SK-N-MC (cell line): Measurements from ENCODE around the gene ADSL.

ENCODE experiments used
- DNase-seq: peaks from one replicate; pipeline ENCODE4 v3.0.0-alpha.2; 2011; ENCODE audit warnings: low read depth, low spot score
- H3K27ac ChIP-seq: fragments of 200-600 bp; sonication (generic); 2 replicates; pipeline ENCODE4 v1.5.1; 2016; ENCODE audit warnings: mixed run types
- H3K36me3 ChIP-seq: fragments of 200-600 bp; sonication (generic); 2 replicates; pipeline ENCODE4 v1.6.1; 2017; ENCODE audit warnings: antibody characterized with exemption, low read length, mixed read lengths; ENCODE audit not compliant: insufficient read depth
- H3K4me3 ChIP-seq: fragments of 200-600 bp; sonication (generic); 2 replicates; pipeline ENCODE4 v1.5.1; 2016
- H3K9ac ChIP-seq: fragments of 200-600 bp; sonication (generic); 2 replicates; pipeline ENCODE4 v1.8.0; 2017; ENCODE audit warnings: mixed run types, mixed read lengths; ENCODE audit not compliant: insufficient read length
- H3K9me3 ChIP-seq: fragments of 200-600 bp; sonication (generic); 2 replicates; pipeline ENCODE4 v1.6.1; 2017; ENCODE audit warnings: low read depth, mild to moderate bottlenecking, antibody characterized with exemption, low read length, moderate library complexity, mixed read lengths
- EZH2 ChIP-seq: fragments of 200-600 bp; sonication (generic); IDR thresholded peaks from one replicate; pipeline ENCODE4 v1.6.1; 2017; ENCODE audit warnings: antibody characterized with exemption
- FOXP2 ChIP-seq: optimal IDR thresholded peaks from 2 replicates; pipeline ENCODE3; 2011; ENCODE audit warnings: mild to moderate bottlenecking, moderate library complexity; ENCODE audit not compliant: insufficient read depth; ENCODE audit errors: extremely low read length, control extremely low read depth
- POLR2AphosphoS5 ChIP-seq: IDR thresholded peaks from 2 replicates; pipeline ENCODE4 v1.6.1; 2012; ENCODE audit warnings: mild to moderate bottlenecking, low read depth, low read length, borderline replicate concordance

Gene ADSL

GRCh38 chr22:40407021-40407761 lies 60.9 kb downstream of the ADSL start:
- DNase-seq = no peak
- TF ChIP-seq FOXP2 = no peak
- Histone ChIP-seq H3K27ac (no peak overlapping the region), H3K36me3 (peaks cover 48% of the 10 kb centered on the region; the same call in 1 of the 2 replicates), H3K4me3 (no peak overlapping the region), H3K9ac (no peak overlapping the region), H3K9me3 (no peaks in the 10 kb centered on the region)

DNA sequence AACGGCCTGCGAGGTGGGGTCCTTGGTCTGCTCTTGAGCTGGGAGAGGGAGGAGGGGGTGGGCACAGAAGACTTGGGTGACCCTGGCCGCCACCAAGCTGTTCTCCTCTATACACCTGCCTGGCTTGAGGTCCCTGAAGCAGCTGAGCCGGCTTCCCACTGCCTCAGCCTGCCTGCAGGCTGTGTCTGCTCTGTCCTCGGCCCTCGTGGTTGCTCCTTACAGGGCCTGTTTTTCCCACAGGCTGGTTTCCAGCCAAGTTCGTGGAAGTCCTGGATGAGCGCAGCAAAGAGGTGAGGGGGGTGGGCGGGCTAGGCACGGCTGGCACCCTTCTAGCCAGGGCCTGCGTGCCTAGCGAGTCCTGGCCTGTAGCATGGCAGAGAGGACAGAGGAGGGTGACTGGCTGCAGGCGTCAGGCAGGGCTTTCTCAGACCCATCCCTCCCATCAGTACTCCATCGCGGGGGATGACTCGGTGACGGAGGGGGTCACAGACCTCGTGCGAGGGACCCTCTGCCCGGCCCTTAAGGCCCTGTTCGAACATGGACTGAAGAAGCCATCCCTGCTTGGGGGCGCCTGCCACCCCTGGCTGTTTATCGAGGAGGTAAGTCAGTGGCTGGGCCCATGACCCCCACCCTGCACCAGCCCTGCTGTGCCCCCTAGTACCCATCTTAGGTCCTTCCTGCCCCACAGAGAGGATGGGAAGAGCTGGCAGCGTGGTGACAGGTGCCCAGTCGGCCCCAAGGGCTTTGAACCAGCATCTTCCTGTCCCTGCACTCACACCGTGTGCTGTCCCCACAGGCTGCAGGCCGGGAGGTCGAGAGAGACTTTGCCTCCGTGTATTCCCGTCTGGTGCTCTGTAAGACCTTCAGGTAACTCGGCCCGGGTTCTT lies 61.8 kb downstream of the ADSL start:
- no peak overlapping the region for H3K4me3 ChIP-seq
- peaks cover 52% of the 10 kb centered on the region; the same call in 1 of the 2 replicates for H3K36me3 ChIP-seq
- H3K9me3 ChIP-seq = no peaks in the 10 kb centered on the region
- no peak for DNase-seq
- H3K27ac ChIP-seq = no peak overlapping the region
- TF ChIP-seq POLR2AphosphoS5 (no peak), FOXP2 (no peak), EZH2 (no peak)
- no peak overlapping the region for H3K9ac ChIP-seq

- no peak overlapping the region for H3K4me3 ChIP-seq
- no peak overlapping the region for H3K9ac ChIP-seq
- H3K27ac ChIP-seq = no peak overlapping the region
- TF ChIP-seq FOXP2 (no peak), EZH2 (no peak)
- peaks cover 52% of the 10 kb centered on the region; the same call in 1 of the 2 replicates for H3K36me3 ChIP-seq
- DNase-seq = no peak
- H3K9me3 ChIP-seq = no peaks in the 10 kb centered on the region
Observed at GRCh38 chr22:40408718-40409612, 62.7 kb downstream of the ADSL start.

DNA sequence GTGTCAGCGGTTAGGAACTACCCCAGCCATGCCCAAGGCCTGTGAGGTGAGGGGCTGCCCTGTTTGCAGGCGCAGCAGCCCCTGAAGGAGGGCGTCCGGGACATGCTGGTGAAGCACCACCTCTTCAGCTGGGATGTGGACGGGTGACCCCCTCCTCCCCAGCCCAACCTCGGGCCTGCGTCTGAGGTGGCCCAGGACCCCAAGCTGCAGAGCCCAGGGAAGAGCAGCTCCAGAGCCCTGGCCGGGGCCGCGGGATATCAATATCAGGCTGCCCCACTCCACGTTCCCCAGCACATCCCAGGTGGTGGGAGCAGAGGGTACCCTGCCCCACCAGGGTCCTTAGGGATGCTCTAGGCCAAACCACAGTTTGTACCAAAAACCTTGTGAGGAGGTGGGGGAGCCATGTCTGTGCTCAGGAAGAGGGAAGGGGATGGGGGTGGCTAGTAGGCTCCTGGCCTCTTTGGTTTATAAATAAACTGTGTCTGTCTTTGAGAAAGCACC lies 63.4 kb downstream of the ADSL start:
- Histone ChIP-seq H3K27ac (no peak overlapping the region), H3K9ac (no peak overlapping the region), H3K4me3 (no peak overlapping the region), H3K9me3 (no peaks in the 10 kb centered on the region), H3K36me3 (peaks cover 52% of the 10 kb centered on the region; the same call in 1 of the 2 replicates)
- DNase-seq = no peak
- TF ChIP-seq FOXP2 = no peak

DNA sequence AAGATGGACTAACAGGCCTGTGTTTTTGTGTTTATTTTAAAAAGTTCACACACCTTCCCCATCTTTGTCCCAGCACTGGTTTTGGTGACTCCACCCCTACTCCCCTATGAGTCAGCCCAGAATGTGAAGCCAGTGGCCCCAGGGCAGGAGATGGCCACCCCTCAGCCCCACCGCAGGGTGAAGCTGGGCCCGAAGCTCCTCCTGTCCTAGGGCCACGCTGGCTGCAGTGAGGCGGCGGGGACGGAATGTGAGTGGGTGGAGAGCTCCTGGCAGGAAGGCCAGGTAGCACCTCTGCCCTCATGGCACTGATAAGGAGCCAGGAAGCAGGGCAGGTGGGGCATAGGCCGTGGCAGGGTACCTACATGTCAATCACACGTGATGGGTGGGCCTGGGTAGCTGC lies 64.0 kb downstream of the ADSL start:
- Histone ChIP-seq H3K27ac (no peak overlapping the region), H3K36me3 (peaks cover 52% of the 10 kb centered on the region; the same call in 1 of the 2 replicates), H3K9me3 (no peaks in the 10 kb centered on the region), H3K4me3 (no peak overlapping the region), H3K9ac (no peak overlapping the region)
- TF ChIP-seq EZH2 (no peak), POLR2AphosphoS5 (no peak), FOXP2 (no peak)
- DNase-seq = no peak

DNA sequence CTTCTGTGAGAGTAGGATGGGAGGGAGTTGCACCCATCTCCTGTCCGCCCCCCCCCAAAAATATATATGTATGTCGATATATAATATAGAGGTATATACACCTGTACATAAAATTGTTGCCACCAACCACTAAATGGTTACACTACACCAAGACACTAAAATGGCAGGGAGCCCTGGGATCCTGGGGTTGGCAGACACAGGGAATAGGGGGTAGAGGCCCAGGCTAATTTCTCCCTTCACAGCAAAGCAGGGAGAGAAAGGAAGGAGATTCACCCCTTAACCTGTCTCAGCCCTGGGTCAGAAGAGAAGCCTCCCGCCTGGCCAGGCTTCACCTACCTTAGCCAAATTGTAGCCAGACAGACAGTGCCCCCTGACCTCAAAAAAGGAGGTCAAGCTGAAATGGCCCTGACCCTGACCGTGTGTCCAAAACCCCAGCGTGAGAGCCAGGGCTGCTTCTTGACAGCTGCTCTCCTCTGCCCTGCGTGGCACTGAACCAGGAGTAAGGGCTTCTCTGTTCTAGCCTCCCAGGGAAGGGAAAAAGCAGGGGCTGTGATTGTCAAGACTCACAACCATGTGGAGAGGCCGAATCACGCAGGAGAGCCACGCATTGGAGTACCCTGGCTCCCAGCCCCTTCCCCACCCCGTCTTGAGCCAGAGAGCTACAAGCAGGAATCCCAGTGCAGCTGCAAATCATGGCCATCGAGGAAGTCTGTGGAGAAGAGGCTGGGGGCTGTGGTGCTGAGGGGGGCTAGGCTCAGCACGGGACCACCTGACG lies 64.6 kb downstream of the ADSL start:
- H3K9ac ChIP-seq = no peak overlapping the region
- no peak overlapping the region for H3K4me3 ChIP-seq
- H3K36me3 ChIP-seq = peaks cover 46% of the 10 kb centered on the region; the same call in 1 of the 2 replicates
- no peak overlapping the region for H3K27ac ChIP-seq
- no peak for DNase-seq
- TF ChIP-seq EZH2 (no peak), POLR2AphosphoS5 (no peak), FOXP2 (no peak)
- H3K9me3 ChIP-seq = no peaks in the 10 kb centered on the region

DNA sequence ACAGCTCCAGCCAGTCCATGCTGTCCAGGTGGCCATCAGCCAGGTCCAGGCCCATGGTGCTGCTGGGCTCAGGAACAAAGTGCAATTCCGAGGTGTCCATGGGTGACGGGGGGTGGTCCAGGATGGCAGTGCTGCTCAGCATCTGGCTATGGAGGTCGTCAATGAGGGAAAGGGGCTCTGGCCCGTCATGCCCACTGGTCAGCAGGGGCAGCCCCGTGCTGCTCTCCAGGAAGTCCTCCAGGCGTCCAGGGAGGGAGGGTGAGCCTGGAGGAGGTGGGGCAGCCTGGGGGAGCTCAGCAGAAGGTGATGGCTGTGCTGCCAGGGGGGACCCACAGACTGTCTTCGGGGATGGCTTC lies 65.2 kb downstream of the ADSL start:
- Histone ChIP-seq H3K36me3 (peaks cover 43% of the 10 kb centered on the region; the same call in 1 of the 2 replicates), H3K27ac (no peak overlapping the region), H3K9me3 (no peaks in the 10 kb centered on the region), H3K4me3 (no peak overlapping the region), H3K9ac (no peak overlapping the region)
- TF ChIP-seq POLR2AphosphoS5 (no peak), EZH2 (no peak), FOXP2 (no peak)
- no peak for DNase-seq

DNA sequence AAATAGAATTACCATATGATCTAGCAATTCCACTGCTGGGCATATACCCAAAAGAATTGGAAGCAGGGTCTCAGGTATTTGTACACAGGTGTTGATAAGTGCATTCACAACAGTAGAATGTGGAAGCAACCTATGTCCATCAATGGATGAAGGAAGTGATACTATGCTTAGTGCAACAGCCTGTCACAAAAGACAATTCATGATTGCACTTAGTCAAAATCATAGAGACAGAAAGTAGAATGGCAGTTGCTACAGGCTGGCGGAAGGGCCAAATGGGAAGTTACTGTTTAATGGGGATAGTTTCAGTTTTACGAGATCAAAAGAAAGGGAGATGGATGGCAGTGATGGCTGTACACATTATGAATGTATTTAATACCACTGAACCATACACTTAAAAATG lies 66.1 kb downstream of the ADSL start:
- Histone ChIP-seq H3K9ac (no peak overlapping the region), H3K9me3 (no peaks in the 10 kb centered on the region), H3K27ac (no peak overlapping the region), H3K4me3 (no peak overlapping the region), H3K36me3 (peaks cover 35% of the 10 kb centered on the region; the same call in 1 of the 2 replicates)
- no peak for TF ChIP-seq EZH2
- no peak for TF ChIP-seq POLR2AphosphoS5
- TF ChIP-seq FOXP2 = no peak
- no peak for DNase-seq
